ENCODE measurements around the gene ZXDC.

DNA sequence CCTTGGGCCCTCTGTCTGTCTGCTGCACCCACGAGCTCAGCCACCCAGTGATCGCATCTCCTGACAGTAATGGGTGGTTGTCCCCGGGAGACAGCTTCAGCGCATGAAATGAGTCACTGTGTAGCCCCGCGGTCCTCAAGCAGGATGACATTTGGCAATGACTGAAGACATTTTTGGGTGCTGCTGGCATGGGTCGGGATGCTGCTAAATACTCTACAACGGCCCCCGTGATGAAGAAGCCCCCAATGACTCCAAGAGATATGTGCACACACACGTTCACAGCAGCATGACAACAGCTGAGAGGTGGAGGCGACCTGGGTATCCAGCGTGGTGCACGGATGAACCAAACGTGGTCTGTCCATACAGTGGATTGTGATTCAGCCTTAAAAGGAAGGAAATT lies 17.4 kb upstream of the ZXDC start:
- TF ChIP-seq, protein P1, sequence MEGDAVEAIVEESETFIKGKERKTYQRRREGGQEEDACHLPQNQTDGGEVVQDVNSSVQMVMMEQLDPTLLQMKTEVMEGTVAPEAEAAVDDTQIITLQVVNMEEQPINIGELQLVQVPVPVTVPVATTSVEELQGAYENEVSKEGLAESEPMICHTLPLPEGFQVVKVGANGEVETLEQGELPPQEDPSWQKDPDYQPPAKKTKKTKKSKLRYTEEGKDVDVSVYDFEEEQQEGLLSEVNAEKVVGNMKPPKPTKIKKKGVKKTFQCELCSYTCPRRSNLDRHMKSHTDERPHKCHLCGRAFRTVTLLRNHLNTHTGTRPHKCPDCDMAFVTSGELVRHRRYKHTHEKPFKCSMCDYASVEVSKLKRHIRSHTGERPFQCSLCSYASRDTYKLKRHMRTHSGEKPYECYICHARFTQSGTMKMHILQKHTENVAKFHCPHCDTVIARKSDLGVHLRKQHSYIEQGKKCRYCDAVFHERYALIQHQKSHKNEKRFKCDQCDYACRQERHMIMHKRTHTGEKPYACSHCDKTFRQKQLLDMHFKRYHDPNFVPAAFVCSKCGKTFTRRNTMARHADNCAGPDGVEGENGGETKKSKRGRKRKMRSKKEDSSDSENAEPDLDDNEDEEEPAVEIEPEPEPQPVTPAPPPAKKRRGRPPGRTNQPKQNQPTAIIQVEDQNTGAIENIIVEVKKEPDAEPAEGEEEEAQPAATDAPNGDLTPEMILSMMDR (IDR thresholded peaks at IDR 0.05), result no peak
- no peak for TF ChIP-seq ZFX (IDR thresholded peaks at IDR 0.05; ENCODE audit: borderline replicate concordance)

Measured in 22Rv1 (cell line).